ENCODE data around the gene ADGRB2. TPM values are rescaled to one million over a fixed set of nuclear protein-coding genes. Genes with fewer than 3 reads are reported as not detected.

Gene ADGRB2
- total RNA-seq, 1 experiment from 2014 or later = 15.6 TPM

DNA sequence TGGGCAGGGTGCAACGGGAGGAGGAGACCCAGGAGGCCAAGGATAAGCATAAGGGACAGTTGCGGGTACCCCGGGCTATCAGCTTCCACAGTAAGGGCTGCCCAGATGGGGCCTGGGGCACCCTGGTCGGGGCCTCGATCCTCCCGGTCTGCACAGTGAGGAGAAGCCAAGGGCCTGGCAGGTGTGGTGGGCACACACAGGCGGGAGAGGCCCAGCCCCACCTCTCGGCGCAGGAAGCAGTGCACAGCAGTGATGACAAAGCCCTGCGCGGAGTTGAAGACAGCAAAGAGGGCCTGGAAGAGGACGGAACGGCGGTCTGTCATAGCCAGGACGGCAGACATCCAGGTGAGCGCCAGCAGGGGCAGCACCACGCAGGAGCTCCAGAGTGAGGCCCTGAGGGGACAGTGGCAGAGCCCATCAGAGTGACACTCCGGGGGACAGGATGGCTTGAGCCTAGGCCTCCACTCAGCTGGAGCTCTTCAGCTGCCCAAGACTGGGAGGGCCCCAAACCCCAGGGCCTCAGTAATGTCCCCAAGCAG lies 31.3 kb downstream of the ADGRB2 start:
- Histone ChIP-seq H3K4me3 (no peak overlapping the region), H4K20me1 (ENCODE audit: insufficient read depth) (no peaks in the 10 kb centered on the region), H3F3A (ENCODE audit: insufficient read depth, low read depth) (no peaks in the 10 kb centered on the region), H3K4me2 (no peak overlapping the region), H3K4me1 (replicated peaks; ENCODE audit: insufficient read depth) (no peaks in the 10 kb centered on the region), H3K9me2 (ENCODE audit: insufficient read depth) (no peaks in the 10 kb centered on the region), H3K79me2 (ENCODE audit: low read depth) (no peaks in the 10 kb centered on the region), H3K27me3 (ENCODE audit: insufficient read depth, low read depth) (no peaks in the 10 kb centered on the region), H3K27ac (no peak overlapping the region), H2AFZ (no peak overlapping the region), H3K36me3 (ENCODE audit: low read depth) (no peaks in the 10 kb centered on the region), H3K9me3 (ENCODE audit: insufficient read depth, low read depth) (no peaks in the 10 kb centered on the region)
- intact Hi-C loops (cut with micrococcal nuclease; ENCODE audit: unreplicated experiment) = no loop called here
- BruUV-seq (replicated peaks) = no TSS peak
- CTCF ChIA-PET = interaction anchor here (0.5 kb wide), 1 partner anchor 580 kb away, joined by 3 read pairs; no protein-coding TSS in a partner anchor
- POLR2A ChIA-PET (ENCODE audit: unreplicated experiment) = no interaction called here
- DNase-seq = no peak
- TF ChIP-seq CTCF (conservative IDR thresholded peaks at IDR 0.05) (no peak), EZH2 (IDR thresholded peaks at IDR 0.05; ENCODE audit: low read depth) (no peak)

- intact Hi-C loops (cut with micrococcal nuclease; ENCODE audit: unreplicated experiment) = no loop called here
- no peak overlapping the region for H3K4me3 ChIP-seq
- no peak overlapping the region for H3K27ac ChIP-seq
- ChIA-PET CTCF (no interaction called here), POLR2A (ENCODE audit: unreplicated experiment) (no interaction called here)
- no peak for DNase-seq
- no peak for TF ChIP-seq CTCF (conservative IDR thresholded peaks at IDR 0.05)
- no peak for TF ChIP-seq EZH2 (IDR thresholded peaks at IDR 0.05; ENCODE audit: low read depth)
- no peaks in the 10 kb centered on the region for H3K79me2 ChIP-seq (ENCODE audit: low read depth)
- BruUV-seq (replicated peaks) = no TSS peak
- H2AFZ ChIP-seq = no peak overlapping the region
- H3K27me3 ChIP-seq (ENCODE audit: insufficient read depth, low read depth) = no peaks in the 10 kb centered on the region
- H3K9me3 ChIP-seq (ENCODE audit: insufficient read depth, low read depth) = no peaks in the 10 kb centered on the region
- no peaks in the 10 kb centered on the region for H4K20me1 ChIP-seq (ENCODE audit: insufficient read depth)
- no peak overlapping the region for H3K4me2 ChIP-seq
- no peaks in the 10 kb centered on the region for H3F3A ChIP-seq (ENCODE audit: insufficient read depth, low read depth)
- H3K4me1 ChIP-seq (replicated peaks; ENCODE audit: insufficient read depth) = no peaks in the 10 kb centered on the region
- H3K9me2 ChIP-seq (ENCODE audit: insufficient read depth) = no peaks in the 10 kb centered on the region
- no peaks in the 10 kb centered on the region for H3K36me3 ChIP-seq (ENCODE audit: low read depth)
Measured at GRCh38 chr1:31732343-31732742, 31.8 kb downstream of the ADGRB2 start.

- no peaks in the 10 kb centered on the region for H3K4me1 ChIP-seq (replicated peaks; ENCODE audit: insufficient read depth)
- no peak overlapping the region for H2AFZ ChIP-seq
- POLR2A ChIA-PET (ENCODE audit: unreplicated experiment) = no interaction called here
- H3K4me3 ChIP-seq = no peak overlapping the region
- H3K9me3 ChIP-seq (ENCODE audit: insufficient read depth, low read depth) = no peaks in the 10 kb centered on the region
- H3K4me2 ChIP-seq = no peak overlapping the region
- DNase-seq = no peak
- no TSS peak for BruUV-seq (replicated peaks)
- H3K9me2 ChIP-seq (ENCODE audit: insufficient read depth) = no peaks in the 10 kb centered on the region
- no peaks in the 10 kb centered on the region for H4K20me1 ChIP-seq (ENCODE audit: insufficient read depth)
- H3K36me3 ChIP-seq (ENCODE audit: low read depth) = no peaks in the 10 kb centered on the region
- intact Hi-C loops (cut with micrococcal nuclease; ENCODE audit: unreplicated experiment) = no loop called here
- H3K27me3 ChIP-seq (ENCODE audit: insufficient read depth, low read depth) = no peaks in the 10 kb centered on the region
- CTCF ChIA-PET = no interaction called here
- H3K27ac ChIP-seq = no peak overlapping the region
- TF ChIP-seq CTCF (conservative IDR thresholded peaks at IDR 0.05) (no peak), EZH2 (IDR thresholded peaks at IDR 0.05; ENCODE audit: low read depth) (no peak)
- H3K79me2 ChIP-seq (ENCODE audit: low read depth) = no peaks in the 10 kb centered on the region
- no peaks in the 10 kb centered on the region for H3F3A ChIP-seq (ENCODE audit: insufficient read depth, low read depth)
Measured at GRCh38 chr1:31731049-31731565, 33.0 kb downstream of the ADGRB2 start.
